BLaER1 treated with 17β-estradiol and CSF1 and Interleukin-3, amounts not matched to agents 10 nM and 100 nM (cell line): ENCODE results near the gene TMEM200B.
"Not testable (repeated sequence)": the region's sequence is repeated elsewhere in the genome, so short reads cannot be mapped to it uniquely, and the experiment has no call there.

ENCODE experiments used
- H3K27ac ChIP-seq, 11 experiments: shearing (Covaris generic); formaldehyde crosslinking; 2 replicates each; pipeline ENCODE4 v1.8.1; 2022
- H3K27me3 ChIP-seq, 11 experiments: shearing (Covaris generic); formaldehyde crosslinking; 2 replicates each; pipeline ENCODE4 v1.8.1; 2022
- H3K36me3 ChIP-seq, 11 experiments: shearing (Covaris generic); formaldehyde crosslinking; 2 replicates each; pipeline ENCODE4 v1.8.1; 2022
- H3K4me1 ChIP-seq, 10 experiments: shearing (Covaris generic); formaldehyde crosslinking; 2 replicates each; pipeline ENCODE4 v1.8.1; 2022
- H3K4me2 ChIP-seq, 11 experiments: shearing (Covaris generic); formaldehyde crosslinking; 2 replicates each; pipeline ENCODE4 v1.8.1; 2022
- H3K4me3 ChIP-seq, 10 experiments: shearing (Covaris generic); formaldehyde crosslinking; 2 replicates each; pipeline ENCODE4 v1.8.1; 2022
- H3K9ac ChIP-seq, 11 experiments: shearing (Covaris generic); formaldehyde crosslinking; 2 replicates each; pipeline ENCODE4 v1.8.1; 2022
- H3K9me3 ChIP-seq, 11 experiments: shearing (Covaris generic); formaldehyde crosslinking; replicated peaks in 1 of 11; 2 replicates each; pipeline ENCODE4 v1.8.1; 2022
- H4K20me1 ChIP-seq, 11 experiments: shearing (Covaris generic); formaldehyde crosslinking; 2 replicates each; pipeline ENCODE4 v1.8.1; 2022
- Cebpa-rat ChIP-seq, 11 experiments: shearing (Covaris generic); IDR thresholded peaks; 2 replicates each; pipeline ENCODE4 v1.8.1; 2022

The TMEM200B gene

DNA sequence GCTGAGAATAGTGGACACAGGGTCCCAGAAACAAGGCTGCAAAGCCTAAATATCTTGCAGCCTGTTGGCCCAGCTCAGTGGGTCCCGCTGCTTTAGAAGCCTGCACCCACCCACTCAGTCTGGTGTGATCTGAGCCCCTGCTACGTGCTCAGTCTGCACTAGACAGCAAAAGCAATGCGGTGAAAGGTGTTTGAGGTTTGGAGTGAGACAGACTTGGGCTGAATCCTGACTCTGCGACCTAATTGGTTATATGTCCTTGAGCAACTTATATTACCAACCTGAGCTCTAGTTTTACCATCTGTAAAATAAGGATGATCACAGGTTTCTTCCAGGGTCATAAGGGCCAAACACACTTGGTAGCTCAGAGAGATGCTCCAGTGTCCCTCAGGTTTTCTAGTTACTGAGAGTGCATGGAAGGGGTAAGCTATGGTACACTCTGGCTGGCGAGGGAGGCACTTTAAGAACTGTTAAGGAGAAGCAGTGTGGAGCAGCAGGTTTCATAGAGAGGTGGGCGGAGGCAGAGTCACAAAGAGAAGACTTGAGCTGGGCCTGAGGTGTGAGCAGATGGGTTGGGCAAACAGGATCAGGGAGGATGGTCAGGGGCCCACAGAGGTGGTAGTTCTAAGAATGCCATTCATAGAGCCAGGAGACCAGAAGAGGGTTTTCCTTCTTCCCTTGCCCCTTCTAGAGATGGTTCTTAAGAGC, 10.1 kb downstream of the TMEM200B start:
- H3K9ac ChIP-seq = no peak overlapping the region
- H3K4me1 ChIP-seq = no peaks in the 10 kb centered on the region
- no peaks in the 10 kb centered on the region for H3K27me3 ChIP-seq
- TF ChIP-seq Cebpa-rat (IDR thresholded peaks at IDR 0.05) = no peak
- H3K27ac ChIP-seq = no peak overlapping the region
- H3K4me3 ChIP-seq = no peak overlapping the region
- H3K4me2 ChIP-seq = no peak overlapping the region
- H3K9me3 ChIP-seq = no peaks in the 10 kb centered on the region
- peaks cover 54 to 98% (median 86%) of the 10 kb centered on the region in 11 experiments for H3K36me3 ChIP-seq
- H4K20me1 ChIP-seq = peaks cover 0 to 5% (median 0%) of the 10 kb centered on the region in 11 experiments; a peak in 4 of 22 replicates

DNA sequence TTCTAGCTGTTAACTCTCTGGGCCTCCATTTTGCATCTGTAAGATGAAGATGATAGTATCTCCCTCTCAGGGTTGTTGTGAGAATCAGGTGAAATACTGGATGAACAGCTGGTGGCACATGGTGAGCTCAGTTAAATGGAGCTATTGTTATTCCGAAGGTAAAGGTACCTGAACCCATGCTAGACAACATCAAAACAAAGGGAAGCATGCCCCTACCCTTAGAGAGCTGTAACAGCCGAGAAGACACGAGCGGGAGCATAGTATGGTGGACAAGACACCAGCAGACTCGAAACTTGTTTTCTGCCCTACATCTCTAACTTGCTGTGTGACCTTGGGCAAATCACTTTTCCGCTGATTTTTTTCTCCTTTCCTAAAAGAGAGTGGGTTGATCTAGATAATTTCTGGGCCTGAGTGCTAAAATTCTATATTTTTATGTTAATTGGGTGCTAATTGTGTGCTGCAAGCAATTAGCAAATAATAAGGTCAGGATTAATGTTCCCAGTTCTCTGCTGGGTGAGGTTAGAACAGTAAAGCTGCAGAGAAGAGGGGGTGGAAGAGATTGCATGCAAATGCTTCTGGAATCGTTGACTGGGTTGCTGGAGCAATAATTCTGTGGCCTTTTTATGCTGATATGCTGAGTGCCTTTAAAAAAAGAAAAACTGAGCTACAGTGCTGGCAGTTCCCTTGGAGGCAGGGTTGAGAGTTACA, 10.8 kb downstream of the TMEM200B start:
- H3K27me3 ChIP-seq = no peaks in the 10 kb centered on the region
- H3K4me3 ChIP-seq = no peak overlapping the region
- peaks cover 48 to 97% (median 85%) of the 10 kb centered on the region in 11 experiments for H3K36me3 ChIP-seq
- TF ChIP-seq Cebpa-rat (IDR thresholded peaks at IDR 0.05) = no peak
- H4K20me1 ChIP-seq = no peaks in the 10 kb centered on the region; a peak in 1 of 22 replicates
- H3K27ac ChIP-seq = no peak overlapping the region
- no peak overlapping the region for H3K9ac ChIP-seq
- no peaks in the 10 kb centered on the region for H3K4me1 ChIP-seq
- no peak overlapping the region for H3K4me2 ChIP-seq
- no peaks in the 10 kb centered on the region for H3K9me3 ChIP-seq

DNA sequence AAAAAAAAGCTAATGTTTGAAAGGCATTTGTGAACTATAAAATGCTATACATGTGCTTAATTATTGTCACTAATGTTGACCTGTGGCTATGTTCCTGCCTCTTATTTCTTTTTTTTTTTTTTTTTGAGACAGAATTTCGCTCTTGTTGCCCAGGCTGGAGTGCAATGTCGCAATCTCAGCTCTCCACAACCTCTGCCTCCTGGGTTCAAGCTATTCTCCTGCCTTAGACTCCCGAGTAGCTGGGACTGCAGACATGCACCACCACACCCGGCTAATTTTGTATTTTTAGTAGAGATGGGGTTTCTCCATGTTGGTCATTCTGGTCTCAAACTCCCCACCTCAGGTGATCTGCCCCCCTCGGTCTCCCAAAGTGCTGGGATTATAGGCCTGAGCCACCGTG, 15.7 kb downstream of the TMEM200B start:
- H3K36me3 ChIP-seq = peaks cover 26 to 73% (median 65%) of the 10 kb centered on the region in 11 experiments
- not testable (repeated sequence) for H3K4me1 ChIP-seq, H3K27ac ChIP-seq, H3K27me3 ChIP-seq, H4K20me1 ChIP-seq, H3K4me3 ChIP-seq, H3K9ac ChIP-seq, H3K9me3 ChIP-seq, H3K4me2 ChIP-seq
- peak in 1 of 11 experiments; percentile 53; a peak in 2 of 22 replicates for TF ChIP-seq Cebpa-rat (IDR thresholded peaks at IDR 0.05)

GRCh38 chr1:29105822-29106221, 17.9 kb downstream of the TMEM200B start:
- Histone ChIP-seq H3K4me3 (no peak overlapping the region), H3K9me3 (no peaks in the 10 kb centered on the region), H3K36me3 (peaks cover 14 to 69% (median 50%) of the 10 kb centered on the region in 11 experiments), H4K20me1 (no peaks in the 10 kb centered on the region), H3K4me1 (no peaks in the 10 kb centered on the region), H3K4me2 (no peak overlapping the region), H3K9ac (no peak overlapping the region), H3K27ac (no peak overlapping the region), H3K27me3 (no peaks in the 10 kb centered on the region)
- no peak for TF ChIP-seq Cebpa-rat (IDR thresholded peaks at IDR 0.05)

DNA sequence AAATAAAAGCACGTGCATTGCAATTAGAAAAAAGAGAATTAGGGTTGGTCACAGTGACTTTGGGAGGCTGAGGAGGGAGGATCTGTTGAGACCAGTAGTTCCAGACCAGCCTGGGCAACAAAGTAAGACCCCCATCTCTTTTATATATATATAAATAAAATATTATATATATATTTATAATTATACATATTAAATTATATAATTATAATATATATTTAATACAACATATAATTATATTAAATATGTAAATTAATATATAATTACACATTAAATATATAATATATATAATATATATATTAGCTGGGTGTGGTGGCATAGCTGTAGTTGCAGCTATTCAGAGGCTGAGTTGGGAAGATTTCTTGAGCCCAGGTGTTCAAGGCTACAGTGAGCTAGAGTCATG, 23.2 kb downstream of the TMEM200B start:
- Histone ChIP-seq H3K4me3 (no peak overlapping the region), H3K27ac (no peak overlapping the region), H3K36me3 (peaks cover 28 to 97% (median 60%) of the 10 kb centered on the region in 11 experiments), H3K27me3 (no peaks in the 10 kb centered on the region), H3K4me1 (no peaks in the 10 kb centered on the region), H3K9ac (no peak overlapping the region), H3K4me2 (no peak overlapping the region), H4K20me1 (no peaks in the 10 kb centered on the region), H3K9me3 (no peaks in the 10 kb centered on the region)
- TF ChIP-seq Cebpa-rat (IDR thresholded peaks at IDR 0.05) = no peak

- Histone ChIP-seq H3K9me3 (no peaks in the 10 kb centered on the region), H3K27me3 (no peaks in the 10 kb centered on the region), H3K9ac (no peak overlapping the region), H3K4me1 (no peaks in the 10 kb centered on the region), H4K20me1 (no peaks in the 10 kb centered on the region), H3K36me3 (peaks cover 28 to 93% (median 60%) of the 10 kb centered on the region in 11 experiments), H3K4me2 (no peak overlapping the region), H3K27ac (no peak overlapping the region), H3K4me3 (no peak overlapping the region)
- TF ChIP-seq Cebpa-rat (IDR thresholded peaks at IDR 0.05) = no peak
Observed at GRCh38 chr1:29099286-29099685, 24.4 kb downstream of the TMEM200B start.

- Histone ChIP-seq H3K27me3 (no peaks in the 10 kb centered on the region), H3K4me1 (no peaks in the 10 kb centered on the region), H3K27ac (no peak overlapping the region), H3K4me2 (no peak overlapping the region), H3K4me3 (no peak overlapping the region), H4K20me1 (no peaks in the 10 kb centered on the region), H3K9me3 (peaks cover 6 to 12% (median 9%) of the 10 kb centered on the region in 11 experiments; a peak in 19 of 22 replicates), H3K36me3 (peaks cover 37 to 96% (median 72%) of the 10 kb centered on the region in 11 experiments), H3K9ac (no peak overlapping the region)
- TF ChIP-seq Cebpa-rat (IDR thresholded peaks at IDR 0.05) = no peak
Observed at GRCh38 chr1:29096231-29096886, 27.3 kb downstream of the TMEM200B start.

DNA sequence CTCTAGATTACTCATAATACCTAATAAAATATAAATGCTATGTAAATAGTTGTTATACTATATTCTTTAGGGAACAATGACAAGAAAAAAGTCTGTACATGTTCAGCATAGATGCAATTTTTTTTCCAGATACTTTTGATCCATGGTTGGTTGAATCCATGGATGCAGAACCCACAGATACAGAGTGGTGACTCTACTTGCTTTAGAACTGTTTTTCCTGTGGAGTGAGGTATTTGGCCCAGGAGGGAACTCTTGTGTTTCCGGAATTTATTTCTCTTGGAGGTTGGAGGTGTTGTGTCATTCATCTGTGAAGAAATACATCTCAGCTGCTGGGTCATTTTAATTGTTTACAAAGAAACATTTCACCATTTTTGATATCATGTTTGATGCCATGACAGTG, 28.7 kb downstream of the TMEM200B start:
- Histone ChIP-seq H3K4me1 (no peaks in the 10 kb centered on the region), H3K27me3 (no peaks in the 10 kb centered on the region), H3K4me3 (no peak overlapping the region), H4K20me1 (no peaks in the 10 kb centered on the region), H3K9ac (no peak overlapping the region), H3K36me3 (peaks cover 37 to 89% (median 63%) of the 10 kb centered on the region in 11 experiments), H3K9me3 (peaks cover 6 to 12% (median 9%) of the 10 kb centered on the region in 11 experiments; a peak in 19 of 22 replicates), H3K4me2 (no peak overlapping the region), H3K27ac (no peak overlapping the region)
- no peak for TF ChIP-seq Cebpa-rat (IDR thresholded peaks at IDR 0.05)

DNA sequence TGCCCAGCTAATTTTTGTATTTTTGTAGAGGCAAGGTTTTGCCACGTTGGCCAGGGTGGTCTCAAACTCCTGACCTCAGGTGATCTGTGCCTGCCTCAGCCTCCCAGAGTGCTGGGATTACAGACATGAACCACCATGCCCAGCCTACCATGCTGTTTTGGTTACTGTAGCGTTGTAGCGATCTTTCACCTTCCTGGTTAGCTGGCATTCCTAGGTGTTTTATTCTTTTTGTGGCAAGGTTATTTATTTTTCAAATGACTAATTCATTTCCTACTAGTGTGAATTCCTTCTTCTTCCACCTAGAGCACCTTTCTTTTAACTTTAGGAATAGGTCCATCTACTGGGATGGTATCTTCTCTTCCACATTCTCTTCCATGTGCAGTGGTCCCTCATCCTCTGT, 29.3 kb downstream of the TMEM200B start:
- peaks cover 6 to 12% (median 9%) of the 10 kb centered on the region in 11 experiments; a peak in 19 of 22 replicates for H3K9me3 ChIP-seq
- no peaks in the 10 kb centered on the region for H3K27me3 ChIP-seq
- H4K20me1 ChIP-seq = no peaks in the 10 kb centered on the region
- H3K4me2 ChIP-seq = no peak overlapping the region
- H3K27ac ChIP-seq = no peak overlapping the region
- no peaks in the 10 kb centered on the region for H3K4me1 ChIP-seq
- no peak overlapping the region for H3K9ac ChIP-seq
- H3K36me3 ChIP-seq = peaks cover 36 to 89% (median 61%) of the 10 kb centered on the region in 11 experiments
- no peak for TF ChIP-seq Cebpa-rat (IDR thresholded peaks at IDR 0.05)
- no peak overlapping the region for H3K4me3 ChIP-seq

DNA sequence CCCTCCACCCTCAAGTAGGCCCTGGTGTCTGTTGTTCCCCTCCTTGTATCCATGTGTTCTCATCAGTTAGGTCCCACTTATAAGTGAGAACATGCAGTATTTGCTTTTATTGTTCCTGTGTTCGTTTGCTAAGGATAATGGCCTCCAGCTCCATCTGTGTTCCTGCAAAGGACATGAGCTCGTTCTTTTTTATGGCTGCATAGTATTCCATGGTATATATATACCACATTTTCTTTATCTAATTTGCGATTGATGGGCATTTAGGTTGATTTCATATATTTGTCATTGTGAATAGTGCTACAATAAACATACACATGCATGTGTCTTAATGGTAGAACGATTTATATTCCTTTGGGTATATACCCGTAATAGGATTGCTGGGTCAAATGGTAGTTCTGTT, 31.0 kb downstream of the TMEM200B start:
- not testable (repeated sequence) for H3K27me3 ChIP-seq, H3K4me3 ChIP-seq, H3K27ac ChIP-seq, H3K4me1 ChIP-seq, H4K20me1 ChIP-seq, H3K4me2 ChIP-seq, H3K9ac ChIP-seq
- Histone ChIP-seq H3K9me3 (peaks cover 6 to 12% (median 9%) of the 10 kb centered on the region in 11 experiments; a peak in 19 of 22 replicates), H3K36me3 (peaks cover 19 to 84% (median 52%) of the 10 kb centered on the region in 11 experiments)
